ENCODE measurements around the gene KCNA5. TPM values are rescaled to one million over a fixed set of nuclear protein-coding genes. Genes with fewer than 3 reads are reported as not detected.

The KCNA5 gene
- total and polyA plus RNA-seq, 9 of the 15 experiments (the other 6 are each of a cell fraction or from before 2014, with no cell fraction given), result not detected

DNA sequence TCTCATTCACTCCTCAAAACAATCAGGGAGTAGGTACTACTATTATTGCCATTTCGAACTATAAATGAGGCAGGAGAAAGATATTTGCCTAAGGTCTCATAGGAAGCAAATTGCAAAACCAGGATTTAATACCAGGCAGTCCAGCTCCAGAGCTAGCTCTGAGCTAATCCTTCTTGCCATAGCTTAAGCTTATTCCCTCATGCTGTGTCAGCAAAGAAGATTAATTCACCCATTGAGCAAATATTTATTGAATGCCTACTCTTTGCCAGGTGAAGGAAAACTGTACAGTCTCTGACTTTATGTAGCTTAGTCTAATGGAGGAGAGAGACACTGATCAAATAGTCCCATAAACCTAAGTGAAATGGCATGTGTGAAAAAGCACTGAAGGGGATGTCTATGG, 19.5 kb downstream of the KCNA5 start:
- H3K4me1 ChIP-seq (replicated peaks in 1 of 2; ENCODE audit: control insufficient read depth in 2 of 2, insufficient read depth in 2 of 2, low read length in 2 of 2), result no peaks in the 10 kb centered on the region
- ATAC-seq, result no peak
- H3K4me3 ChIP-seq, result no peak overlapping the region
- no peaks in the 10 kb centered on the region for H3K9me1 ChIP-seq (ENCODE audit: control insufficient read depth, insufficient read depth, low read length)
- no peak for DNase-seq (ENCODE audit: extremely low read depth in 1 of 4, low spot score in 3 of 4)
- ChIA-PET CTCF (ENCODE audit: low intra/inter-chr PET ratio) (no interaction called here), POLR2A (interaction anchor here (0.7 to 0.9 kb wide), 2 partner anchors 9 to 585 kb away, joined by 3 to 5 read pairs; no protein-coding TSS in a partner anchor)
- H3K27ac ChIP-seq (ENCODE audit: extremely low read depth, low read depth, low read length), result no peak overlapping the region
- no peaks in the 10 kb centered on the region for H3K9me3 ChIP-seq (replicated peaks; ENCODE audit: control insufficient read depth, insufficient read depth, low read depth, low read length)
- H3K4me2 ChIP-seq (ENCODE audit: insufficient read depth, low read length), result no peak overlapping the region
- no peak overlapping the region for H3K9ac ChIP-seq (ENCODE audit: insufficient read depth in 1 of 2, low read depth in 2 of 2, low read length in 2 of 2)
- no peaks in the 10 kb centered on the region for H4K20me1 ChIP-seq (replicated peaks; ENCODE audit: control insufficient read depth, insufficient read depth, low read length)
- no peaks in the 10 kb centered on the region for H3K36me3 ChIP-seq (ENCODE audit: control insufficient read depth, insufficient read depth, low read length)
- no peak for FAIRE-seq
- 0% methylated on average over 1 of the region's 1 CpG for WGBS (ENCODE audit: insufficient coverage, low coverage, missing lambda C conversion rate)
- BruUV-seq (replicated peaks), result no TSS peak
- TF ChIP-seq IFI16 (CRISPR knock-in tag; IDR thresholded peaks at IDR 0.05) (no peak), TEAD1 (CRISPR knock-in tag; IDR thresholded peaks at IDR 0.05) (no peak), PTBP1 (IDR thresholded peaks at IDR 0.05; ENCODE audit: low read depth, low read length) (no peak), ZNF695 (CRISPR knock-in tag; IDR thresholded peaks at IDR 0.05) (no peak), ZNF584 (CRISPR knock-in tag; IDR thresholded peaks at IDR 0.05; ENCODE audit: low read depth) (no peak), RNF2 (IDR thresholded peaks at IDR 0.05) (no peak), EZH2 (IDR thresholded peaks at IDR 0.05; ENCODE audit: borderline replicate concordance, low read depth, low read length) (no peak)
- TF ChIP-seq, protein P1, sequence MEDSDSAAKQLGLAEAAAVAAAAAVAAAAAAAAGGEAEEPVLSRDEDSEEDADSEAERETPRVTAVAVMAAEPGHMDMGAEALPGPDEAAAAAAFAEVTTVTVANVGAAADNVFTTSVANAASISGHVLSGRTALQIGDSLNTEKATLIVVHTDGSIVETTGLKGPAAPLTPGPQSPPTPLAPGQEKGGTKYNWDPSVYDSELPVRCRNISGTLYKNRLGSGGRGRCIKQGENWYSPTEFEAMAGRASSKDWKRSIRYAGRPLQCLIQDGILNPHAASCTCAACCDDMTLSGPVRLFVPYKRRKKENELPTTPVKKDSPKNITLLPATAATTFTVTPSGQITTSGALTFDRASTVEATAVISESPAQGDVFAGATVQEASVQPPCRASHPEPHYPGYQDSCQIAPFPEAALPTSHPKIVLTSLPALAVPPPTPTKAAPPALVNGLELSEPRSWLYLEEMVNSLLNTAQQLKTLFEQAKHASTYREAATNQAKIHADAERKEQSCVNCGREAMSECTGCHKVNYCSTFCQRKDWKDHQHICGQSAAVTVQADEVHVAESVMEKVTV (CRISPR knock-in tag; IDR thresholded peaks at IDR 0.05), result no peak
- H2AFZ ChIP-seq (ENCODE audit: low read depth, low read length), result no peak overlapping the region
- in situ Hi-C loops (cut with MboI) (no loop called here), intact Hi-C loops (cut with micrococcal nuclease) (no loop called here)
- no peaks in the 10 kb centered on the region for H3K79me2 ChIP-seq (ENCODE audit: control insufficient read depth, insufficient read depth, low read length)
- no peaks in the 10 kb centered on the region for H3K27me3 ChIP-seq (ENCODE audit: control insufficient read depth in 2 of 2, insufficient read depth in 2 of 2, low read length in 2 of 2)
